LNCAP (cell line): ENCODE measurements around the gene CABS1.

Experiments
- CTCF ChIP-seq: fragments of 450-650 bp; IDR thresholded peaks from 2 replicates; pipeline ENCODE4 v1.5.1; 2017; ENCODE audit warnings: mild to moderate bottlenecking

The CABS1 gene

GRCh38 chr4:70305601-70306000 is 29.2 kb upstream of the CABS1 start:
- no peak for TF ChIP-seq CTCF

GRCh38 chr4:70306076-70306475 is 28.7 kb upstream of the CABS1 start:
- no peak for TF ChIP-seq CTCF

- no peak for TF ChIP-seq CTCF
Observed at GRCh38 chr4:70313736-70314135, 21.0 kb upstream of the CABS1 start.

GRCh38 chr4:70315928-70316327 is 18.9 kb upstream of the CABS1 start:
- TF ChIP-seq CTCF, result peak; percentile 42; the same call in 1 of the 2 replicates

GRCh38 chr4:70326052-70326451 is 8.7 kb upstream of the CABS1 start:
- no peak for TF ChIP-seq CTCF

GRCh38 chr4:70336043-70336442 is 1.3 kb downstream of the CABS1 start:
- no peak for TF ChIP-seq CTCF

GRCh38 chr4:70337886-70338420 is 3.2 kb downstream of the CABS1 start:
- TF ChIP-seq CTCF, result no peak

GRCh38 chr4:70356185-70356584 is 21.4 kb downstream of the CABS1 start:
- no peak for TF ChIP-seq CTCF
